Raji (cell line): ENCODE data around the gene OCIAD2.

Experiments
- POLR2A ChIP-seq: IDR thresholded peaks from 2 replicates; pipeline ENCODE4 v1.6.1; 2011; ENCODE audit warnings: low read depth, low read length, control low read depth; ENCODE audit not compliant: insufficient read depth

The OCIAD2 gene

DNA sequence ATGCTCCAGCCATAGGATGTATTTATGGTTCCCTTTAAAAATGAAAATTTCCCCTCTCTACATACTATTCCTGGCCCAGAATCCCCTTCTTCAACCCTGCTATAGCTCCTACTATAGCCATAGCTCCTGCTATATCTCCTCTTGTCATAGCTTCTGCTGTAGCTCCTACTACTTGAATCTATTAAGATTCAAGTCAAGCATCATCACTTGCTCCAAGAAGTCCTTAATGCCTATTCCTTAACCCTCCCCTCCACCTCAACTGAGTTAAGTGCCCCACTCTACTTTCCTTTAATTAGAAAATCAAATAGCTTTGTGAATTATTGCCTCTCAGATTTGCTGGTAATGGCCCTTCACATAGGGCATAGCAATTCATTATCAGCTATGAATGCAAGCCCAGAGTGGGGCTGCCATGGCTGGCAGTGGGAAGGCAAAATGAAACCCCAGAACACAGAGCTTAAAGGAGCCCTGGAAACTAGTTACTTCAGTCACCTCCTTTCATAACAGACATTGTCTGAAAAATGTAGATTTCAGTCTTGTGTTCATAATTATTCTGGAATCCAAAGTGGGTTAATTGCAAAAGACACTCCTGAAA is 15.4 kb downstream of the OCIAD2 start:
- TF ChIP-seq POLR2A, result no peak

DNA sequence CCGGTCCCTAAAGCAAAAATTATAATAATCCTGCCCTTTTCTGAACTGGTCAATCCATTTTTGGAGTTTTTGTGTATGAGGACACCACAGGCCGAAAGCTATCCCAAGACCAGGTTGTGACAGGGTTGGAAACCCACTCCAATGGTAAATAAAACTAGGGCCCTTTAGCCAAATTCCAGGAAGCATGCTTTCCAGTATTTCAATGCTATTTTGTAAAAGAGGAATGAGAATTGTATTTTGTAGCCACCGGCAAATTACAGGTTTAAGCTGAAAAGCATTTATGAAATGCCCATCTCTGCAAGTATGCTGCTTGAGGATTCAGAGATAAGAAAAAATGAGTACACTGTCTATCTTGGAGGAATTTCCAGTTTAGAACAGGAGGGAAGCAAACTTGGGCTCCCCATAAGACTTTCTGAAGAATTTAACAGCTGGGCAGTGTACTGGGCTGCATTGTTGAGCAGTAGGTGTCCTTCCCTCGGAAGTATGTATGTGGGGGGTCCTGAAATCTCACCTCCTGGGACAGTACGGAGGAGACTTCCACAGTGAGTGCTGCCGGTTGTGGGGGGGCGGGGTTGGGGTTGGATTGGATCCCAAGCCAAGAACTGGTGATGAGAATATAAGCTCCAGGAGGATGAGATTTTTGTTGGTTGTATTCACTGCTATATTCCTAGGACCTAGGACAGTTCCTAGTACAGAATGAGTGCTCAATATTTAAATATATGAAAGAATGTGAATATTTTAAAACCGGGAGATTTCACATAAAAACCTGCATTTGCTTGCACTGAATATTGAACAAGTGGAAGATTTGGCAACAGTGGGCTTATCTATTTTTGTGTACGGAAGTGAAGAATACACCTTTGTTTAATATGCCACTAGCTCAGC is 26.8 kb downstream of the OCIAD2 start:
- no peak for TF ChIP-seq POLR2A

DNA sequence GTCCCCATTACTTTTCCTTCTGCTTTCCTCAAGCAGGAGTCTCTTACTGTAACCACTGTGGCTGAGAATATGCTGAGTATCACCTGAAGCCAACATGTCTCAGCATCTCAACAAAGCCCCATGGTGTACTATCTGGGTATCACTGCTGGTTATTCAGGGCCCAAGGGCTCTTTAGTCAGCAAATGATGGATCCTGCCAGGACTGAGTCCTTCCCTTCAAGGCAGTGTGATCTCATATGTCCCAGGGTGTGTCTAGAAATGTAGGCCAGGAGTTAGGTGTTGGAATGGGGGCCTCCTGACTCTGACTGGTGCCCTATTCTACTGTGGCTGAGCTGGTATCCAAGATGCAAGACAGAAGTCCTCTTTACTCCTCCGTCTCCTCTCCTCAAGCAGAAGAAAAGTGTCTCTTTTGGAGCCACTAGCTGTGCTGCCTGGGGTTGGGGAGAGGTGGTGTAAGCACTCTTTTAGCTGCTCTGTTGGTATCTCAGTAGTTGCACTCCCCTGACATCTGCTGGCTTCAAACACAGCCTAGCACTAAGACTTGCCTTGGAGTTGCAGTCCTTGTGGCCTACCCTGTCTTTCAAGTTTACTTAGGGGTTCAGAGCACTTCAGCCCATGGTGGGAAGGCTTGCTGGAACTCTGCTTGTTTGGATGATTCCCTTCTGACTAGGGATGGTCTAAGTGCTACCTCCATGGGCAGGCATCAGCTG is 28.6 kb downstream of the OCIAD2 start:
- no peak for TF ChIP-seq POLR2A

DNA sequence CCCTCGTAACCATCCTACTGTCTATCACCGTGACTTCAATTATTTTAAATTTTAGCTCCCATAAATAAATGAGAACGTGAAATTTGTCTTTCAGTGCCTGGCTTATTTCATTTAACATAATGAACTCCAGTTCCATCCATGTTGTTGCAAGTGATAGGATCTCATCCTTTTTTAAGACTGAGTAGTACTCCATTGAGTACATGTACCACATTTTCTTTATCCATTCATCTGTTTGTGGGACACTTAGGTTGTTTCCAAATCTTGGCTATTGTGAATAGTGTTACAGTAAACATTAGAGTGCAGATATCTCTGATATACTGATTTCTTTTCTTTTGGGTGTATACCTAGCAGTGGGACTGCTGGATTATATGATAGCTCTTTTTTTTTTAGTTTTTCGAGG is 42.8 kb downstream of the OCIAD2 start:
- no peak for TF ChIP-seq POLR2A

GRCh38 chr4:48862661-48863060 is 43.9 kb downstream of the OCIAD2 start:
- TF ChIP-seq POLR2A, result no peak

- TF ChIP-seq POLR2A, result no peak
Measured at GRCh38 chr4:48862038-48862437, 44.5 kb downstream of the OCIAD2 start.

DNA sequence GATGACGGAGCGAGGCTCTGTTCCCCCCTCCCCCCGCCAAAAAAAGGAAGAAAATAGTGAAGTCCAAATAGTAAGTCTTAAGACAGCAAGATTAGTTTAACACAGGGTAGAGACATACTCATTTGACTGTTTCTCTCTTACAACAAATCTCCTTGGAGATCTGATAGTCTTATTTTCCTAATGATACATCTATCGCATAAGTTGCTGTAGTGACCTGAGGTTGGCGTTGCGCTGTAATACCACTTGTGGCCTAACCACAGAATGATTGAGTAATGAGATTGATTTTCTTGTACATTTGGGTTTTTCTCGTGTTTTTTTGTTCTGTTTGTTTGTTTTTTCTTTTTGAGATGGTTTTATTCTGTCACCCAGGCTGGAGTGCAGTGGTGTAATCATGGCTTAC is 48.4 kb downstream of the OCIAD2 start:
- no peak for TF ChIP-seq POLR2A

- TF ChIP-seq POLR2A, result no peak
Measured at GRCh38 chr4:48854982-48855381, 51.6 kb downstream of the OCIAD2 start.

DNA sequence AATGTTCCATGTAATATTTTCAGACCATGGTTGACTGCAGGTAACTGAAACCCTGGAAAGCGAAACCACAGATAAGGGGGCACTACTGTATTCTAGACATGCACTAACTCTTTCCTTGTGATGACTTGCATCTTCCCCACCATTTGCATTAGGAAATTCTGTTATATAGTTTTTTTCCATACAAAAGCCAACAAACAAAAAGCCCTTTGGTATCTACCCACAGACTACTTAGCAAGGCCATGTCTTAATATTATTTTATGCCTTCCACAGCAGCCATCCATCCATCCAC is 52.2 kb downstream of the OCIAD2 start:
- TF ChIP-seq POLR2A, result no peak

DNA sequence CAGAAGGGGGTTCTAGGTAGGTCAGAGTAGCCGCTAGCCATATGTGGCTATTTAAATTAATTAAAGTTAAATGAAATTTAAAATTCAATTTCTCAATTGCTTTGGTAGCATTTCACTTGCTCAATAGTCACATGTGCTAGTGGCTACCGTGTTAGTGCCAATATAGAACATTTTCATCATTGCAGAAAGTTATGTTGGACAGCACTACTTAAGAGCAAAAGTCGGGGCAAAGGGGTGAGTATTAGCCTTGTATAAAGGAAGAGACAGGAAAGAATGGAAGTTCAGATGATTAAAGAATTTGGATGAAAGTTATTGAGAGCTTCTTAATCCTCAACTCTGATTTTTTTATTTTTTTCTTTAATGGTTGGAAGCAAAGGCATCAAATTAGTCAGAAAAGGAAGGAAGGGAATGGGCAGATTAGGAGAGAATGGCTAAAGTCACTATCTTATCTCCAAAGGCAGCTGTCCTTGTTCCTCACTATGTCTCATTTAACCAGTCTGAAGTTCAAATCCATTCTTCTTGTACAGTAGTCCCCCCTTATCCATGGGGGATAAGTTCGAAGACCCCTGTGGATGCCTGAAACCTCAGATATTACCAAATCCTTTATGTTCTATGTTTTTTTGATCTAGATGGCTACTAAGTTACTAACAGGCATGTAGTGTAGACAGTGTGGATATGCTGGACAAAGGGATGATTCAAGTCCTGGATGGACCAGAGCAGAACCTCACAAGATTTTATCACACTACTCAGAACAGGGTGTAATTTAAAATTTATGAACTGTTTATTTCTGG is 52.8 kb downstream of the OCIAD2 start:
- TF ChIP-seq POLR2A, result no peak

DNA sequence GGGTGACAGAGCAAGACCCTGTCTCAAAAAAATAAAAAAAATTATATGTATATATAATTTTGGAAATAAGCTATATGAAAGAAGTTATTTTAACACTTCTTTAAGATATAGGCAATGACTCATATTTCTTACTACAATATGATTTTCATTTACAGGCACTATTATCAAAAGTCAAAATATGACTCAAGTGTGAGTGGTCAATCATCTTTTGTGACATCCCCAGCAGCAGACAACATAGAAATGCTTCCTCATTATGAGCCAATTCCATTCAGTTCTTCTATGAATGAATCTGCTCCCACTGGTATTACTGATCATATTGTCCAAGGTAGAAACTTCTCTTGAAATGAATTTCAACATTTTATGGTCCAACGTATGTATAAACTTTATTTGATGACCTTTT is 54.9 kb downstream of the OCIAD2 start:
- TF ChIP-seq POLR2A, result no peak

- no peak for TF ChIP-seq POLR2A
Measured at GRCh38 chr4:48844843-48845242, 61.7 kb downstream of the OCIAD2 start.

GRCh38 chr4:48841045-48841827 is 65.3 kb downstream of the OCIAD2 start:
- no peak for TF ChIP-seq POLR2A

DNA sequence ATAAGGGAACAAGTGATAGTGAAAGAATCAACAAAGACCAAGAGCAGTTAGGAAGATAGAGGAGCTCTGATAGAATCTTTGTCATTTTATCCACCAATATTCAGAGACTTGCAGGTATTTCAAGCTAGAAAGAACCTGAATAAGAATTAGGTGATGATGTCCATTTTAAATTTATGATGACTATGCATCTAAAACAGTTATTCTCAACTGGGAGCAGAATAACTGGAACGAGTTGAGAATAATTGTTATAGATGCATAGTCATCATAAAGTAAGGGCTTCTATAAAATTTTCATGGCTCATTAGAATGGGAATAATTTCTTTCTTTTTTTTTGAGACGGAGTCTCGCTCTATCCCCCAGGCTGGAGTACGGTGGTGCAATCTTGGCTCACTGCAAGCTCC is 69.9 kb downstream of the OCIAD2 start:
- no peak for TF ChIP-seq POLR2A
